Activated naive CD8-positive, alpha-beta T cell treated with anti-CD3 and anti-CD28 coated beads, Interleukin-2, amount 50 U/mL, for 24 hours (primary cell): Measurements from ENCODE around the gene DMD.
"Not testable (repeated sequence)": the region's sequence is repeated elsewhere in the genome, so short reads cannot be mapped to it uniquely, and the experiment has no call there.

ENCODE experiments used
- ATAC-seq: fragments of 150-1000 bp; cut with Tn5 transposase; one replicate; pipeline ENCODE4 v1.10.0; 2021
- DNase-seq: peaks from one replicate; pipeline ENCODE4 v3.0.0; 2021
- H3K27ac Mint-ChIP-seq: one replicate; pipeline ENCODE4 v1.8.0; 2021; ENCODE audit warnings: mild to moderate bottlenecking, mixed read lengths
- H3K27me3 Mint-ChIP-seq: one replicate; pipeline ENCODE4 v1.8.0; 2021; ENCODE audit warnings: mixed read lengths
- H3K36me3 Mint-ChIP-seq: one replicate; pipeline ENCODE4 v1.8.0; 2021; ENCODE audit warnings: low read depth, mixed read lengths
- H3K4me1 Mint-ChIP-seq: one replicate; pipeline ENCODE4 v1.8.0; 2021; ENCODE audit warnings: mixed read lengths
- H3K4me3 Mint-ChIP-seq: one replicate; pipeline ENCODE4 v1.8.0; 2021; ENCODE audit warnings: mild to moderate bottlenecking, moderate library complexity, mixed read lengths
- H3K9me3 Mint-ChIP-seq: one replicate; pipeline ENCODE4 v1.8.0; 2021; ENCODE audit warnings: mixed read lengths

The DMD gene

GRCh38 chrX:31603411-31604120, 1607.8 kb downstream of the DMD start:
- ATAC-seq: no peak
- Mint-ChIP-seq H3K36me3 (no peaks in the 10 kb centered on the region), H3K27me3 (no peaks in the 10 kb centered on the region), H3K4me3 (no peak overlapping the region), H3K9me3 (no peaks in the 10 kb centered on the region), H3K27ac (no peak overlapping the region), H3K4me1 (no peaks in the 10 kb centered on the region)
- DNase-seq: no peak

- Mint-ChIP-seq H3K4me3 (no peak overlapping the region), H3K27ac (no peak overlapping the region), H3K36me3 (no peaks in the 10 kb centered on the region), H3K4me1 (no peaks in the 10 kb centered on the region), H3K27me3 (no peaks in the 10 kb centered on the region), H3K9me3 (no peaks in the 10 kb centered on the region)
- ATAC-seq (no peak), DNase-seq (no peak)
Observed at GRCh38 chrX:31600823-31601222, 1610.5 kb downstream of the DMD start.

GRCh38 chrX:31593353-31593752, 1618.0 kb downstream of the DMD start:
- H3K36me3 Mint-ChIP-seq: no peaks in the 10 kb centered on the region
- no peak for ATAC-seq

GRCh38 chrX:31591355-31591754, 1620.0 kb downstream of the DMD start:
- Mint-ChIP-seq H3K27ac (no peak overlapping the region), H3K4me1 (no peaks in the 10 kb centered on the region), H3K36me3 (no peaks in the 10 kb centered on the region), H3K9me3 (no peaks in the 10 kb centered on the region), H3K27me3 (no peaks in the 10 kb centered on the region), H3K4me3 (no peak overlapping the region)
- ATAC-seq (no peak), DNase-seq (no peak)

More at GRCh38 chrX:31593353-31593752, 1618.0 kb downstream of the DMD start:
- Mint-ChIP-seq H3K4me1 (no peaks in the 10 kb centered on the region), H3K27me3 (no peaks in the 10 kb centered on the region), H3K9me3 (no peaks in the 10 kb centered on the region), H3K4me3 (no peak overlapping the region), H3K27ac (no peak overlapping the region)
- DNase-seq: no peak

GRCh38 chrX:31590581-31591114, 1620.7 kb downstream of the DMD start:
- no peak for ATAC-seq
- no peak for DNase-seq
- H3K4me3 Mint-ChIP-seq: no peak overlapping the region
- H3K9me3 Mint-ChIP-seq: no peaks in the 10 kb centered on the region
- H3K4me1 Mint-ChIP-seq: no peaks in the 10 kb centered on the region
- no peaks in the 10 kb centered on the region for H3K36me3 Mint-ChIP-seq
- no peaks in the 10 kb centered on the region for H3K27me3 Mint-ChIP-seq
- no peak overlapping the region for H3K27ac Mint-ChIP-seq

GRCh38 chrX:31589503-31589902, 1621.8 kb downstream of the DMD start:
- ATAC-seq: no peak
- H3K9me3 Mint-ChIP-seq: peaks cover 2% of the 10 kb centered on the region
- no peak overlapping the region for H3K4me3 Mint-ChIP-seq
- no peaks in the 10 kb centered on the region for H3K27me3 Mint-ChIP-seq
- H3K36me3 Mint-ChIP-seq: no peaks in the 10 kb centered on the region
- no peaks in the 10 kb centered on the region for H3K4me1 Mint-ChIP-seq
- no peak for DNase-seq
- no peak overlapping the region for H3K27ac Mint-ChIP-seq

- DNase-seq (no peak), ATAC-seq (no peak)
- no peaks in the 10 kb centered on the region for H3K36me3 Mint-ChIP-seq
- no peaks in the 10 kb centered on the region for H3K27me3 Mint-ChIP-seq
- peaks cover 4% of the 10 kb centered on the region for H3K9me3 Mint-ChIP-seq
- no peak overlapping the region for H3K4me3 Mint-ChIP-seq
- H3K4me1 Mint-ChIP-seq: no peaks in the 10 kb centered on the region
- H3K27ac Mint-ChIP-seq: no peak overlapping the region
Observed at GRCh38 chrX:31588355-31588754, 1623.0 kb downstream of the DMD start.

GRCh38 chrX:31583892-31584291, 1627.5 kb downstream of the DMD start:
- H3K4me3 Mint-ChIP-seq, H3K9me3 Mint-ChIP-seq, H3K27ac Mint-ChIP-seq: not testable (repeated sequence)

GRCh38 chrX:31580726-31581125, 1630.6 kb downstream of the DMD start:
- no peak overlapping the region for H3K27ac Mint-ChIP-seq
- DNase-seq (no peak), ATAC-seq (no peak)
- H3K27me3 Mint-ChIP-seq: no peaks in the 10 kb centered on the region
- H3K9me3 Mint-ChIP-seq: peaks cover 8% of the 10 kb centered on the region
- H3K4me3 Mint-ChIP-seq: no peak overlapping the region
- H3K36me3 Mint-ChIP-seq: no peaks in the 10 kb centered on the region
- H3K4me1 Mint-ChIP-seq: no peaks in the 10 kb centered on the region

More at GRCh38 chrX:31583892-31584291, 1627.5 kb downstream of the DMD start:
- DNase-seq, H3K4me1 Mint-ChIP-seq, H3K36me3 Mint-ChIP-seq, ATAC-seq, H3K27me3 Mint-ChIP-seq: not testable (repeated sequence)

GRCh38 chrX:31580227-31580626, 1631.1 kb downstream of the DMD start:
- DNase-seq: no peak
- Mint-ChIP-seq H3K27ac (no peak overlapping the region), H3K4me1 (no peaks in the 10 kb centered on the region), H3K27me3 (no peaks in the 10 kb centered on the region), H3K9me3 (peaks cover 8% of the 10 kb centered on the region), H3K36me3 (no peaks in the 10 kb centered on the region), H3K4me3 (no peak overlapping the region)
- ATAC-seq: no peak

GRCh38 chrX:31572360-31572759, 1639.0 kb downstream of the DMD start:
- no peak for DNase-seq
- no peaks in the 10 kb centered on the region for H3K36me3 Mint-ChIP-seq
- no peaks in the 10 kb centered on the region for H3K4me1 Mint-ChIP-seq

GRCh38 chrX:31570658-31571057, 1640.7 kb downstream of the DMD start:
- DNase-seq (no peak), ATAC-seq (no peak)
- no peaks in the 10 kb centered on the region for H3K36me3 Mint-ChIP-seq
- no peak overlapping the region for H3K27ac Mint-ChIP-seq
- H3K9me3 Mint-ChIP-seq: no peaks in the 10 kb centered on the region
- H3K4me1 Mint-ChIP-seq: no peaks in the 10 kb centered on the region
- H3K27me3 Mint-ChIP-seq: no peaks in the 10 kb centered on the region
- no peak overlapping the region for H3K4me3 Mint-ChIP-seq

More at GRCh38 chrX:31572360-31572759, 1639.0 kb downstream of the DMD start:
- Mint-ChIP-seq H3K27ac (no peak overlapping the region), H3K4me3 (no peak overlapping the region), H3K9me3 (no peaks in the 10 kb centered on the region), H3K27me3 (no peaks in the 10 kb centered on the region)
- no peak for ATAC-seq

GRCh38 chrX:31563792-31564191, 1647.6 kb downstream of the DMD start:
- no peak for DNase-seq
- Mint-ChIP-seq H3K27ac (no peak overlapping the region), H3K27me3 (no peaks in the 10 kb centered on the region), H3K4me1 (no peaks in the 10 kb centered on the region), H3K36me3 (no peaks in the 10 kb centered on the region), H3K9me3 (no peaks in the 10 kb centered on the region), H3K4me3 (no peak overlapping the region)
- no peak for ATAC-seq

GRCh38 chrX:31555506-31555905, 1655.8 kb downstream of the DMD start:
- no peaks in the 10 kb centered on the region for H3K4me1 Mint-ChIP-seq

GRCh38 chrX:31551913-31552312, 1659.4 kb downstream of the DMD start:
- ATAC-seq (no peak), DNase-seq (no peak)
- no peak overlapping the region for H3K4me3 Mint-ChIP-seq
- H3K27ac Mint-ChIP-seq: no peak overlapping the region
- no peaks in the 10 kb centered on the region for H3K4me1 Mint-ChIP-seq
- H3K27me3 Mint-ChIP-seq: no peaks in the 10 kb centered on the region
- H3K36me3 Mint-ChIP-seq: no peaks in the 10 kb centered on the region
- no peaks in the 10 kb centered on the region for H3K9me3 Mint-ChIP-seq

More at GRCh38 chrX:31555506-31555905, 1655.8 kb downstream of the DMD start:
- Mint-ChIP-seq H3K4me3 (no peak overlapping the region), H3K27ac (no peak overlapping the region), H3K9me3 (no peaks in the 10 kb centered on the region), H3K36me3 (no peaks in the 10 kb centered on the region), H3K27me3 (no peaks in the 10 kb centered on the region)
- ATAC-seq (no peak), DNase-seq (no peak)
